Embryonic facial prominence (tissue), 1 donor: ENCODE measurements around the gene TLE3.

Experiments used
- DNase-seq: peaks from one replicate; pipeline ENCODE4 v3.0.0-alpha.2; 2016; ENCODE audit errors: extremely low spot score

TLE3 gene

GRCh38 chr15:70063261-70063925 is 34.3 kb downstream of the TLE3 start:
- DNase-seq = no peak

GRCh38 chr15:70062321-70062956 is 35.3 kb downstream of the TLE3 start:
- DNase-seq = peak; percentile 79

DNA sequence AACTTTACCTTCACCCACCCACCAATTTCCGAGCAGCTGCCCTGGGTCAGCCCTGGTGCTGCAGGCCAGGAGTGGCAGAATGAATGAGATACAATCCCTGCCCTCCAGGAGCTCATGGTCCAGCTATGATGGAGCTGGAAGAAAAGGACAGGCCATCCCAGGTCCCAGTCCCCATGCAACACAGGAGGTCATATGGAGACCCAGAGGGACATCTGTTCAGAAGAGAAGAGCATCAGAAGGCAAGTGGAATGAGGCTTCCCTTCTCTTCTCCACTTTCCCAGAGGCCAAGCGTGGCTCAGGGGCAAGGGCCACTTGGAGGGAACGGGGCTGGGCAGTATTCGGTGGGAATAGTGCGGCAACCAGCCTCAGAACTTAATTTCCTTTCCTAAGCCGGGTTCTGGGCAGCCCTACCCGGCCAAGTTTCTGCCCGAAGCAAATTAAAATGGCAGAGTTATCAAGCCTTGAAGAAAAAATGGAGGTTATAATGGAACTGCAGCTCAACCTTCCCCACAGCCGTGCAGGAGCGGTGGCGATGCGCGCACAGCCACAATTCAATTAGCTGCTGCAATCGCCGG is 35.9 kb downstream of the TLE3 start:
- no peak for DNase-seq

DNA sequence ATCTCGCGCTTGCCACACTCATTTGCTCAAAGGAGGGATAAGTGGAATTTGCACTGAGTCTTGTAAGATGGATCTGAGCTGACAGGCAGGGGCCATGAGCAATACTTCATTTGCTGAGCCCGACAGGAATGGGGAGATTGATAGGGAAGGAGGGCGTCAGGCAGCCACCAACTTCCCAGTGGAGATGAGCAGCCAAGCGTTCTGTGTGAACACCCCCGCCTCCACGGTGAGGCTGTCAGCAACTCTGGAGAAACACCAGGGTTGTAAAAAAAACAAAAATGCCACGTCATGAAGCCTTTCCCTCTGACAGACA is 36.8 kb downstream of the TLE3 start:
- no peak for DNase-seq

- DNase-seq = no peak
Measured at GRCh38 chr15:70060214-70060992, 37.3 kb downstream of the TLE3 start.

DNA sequence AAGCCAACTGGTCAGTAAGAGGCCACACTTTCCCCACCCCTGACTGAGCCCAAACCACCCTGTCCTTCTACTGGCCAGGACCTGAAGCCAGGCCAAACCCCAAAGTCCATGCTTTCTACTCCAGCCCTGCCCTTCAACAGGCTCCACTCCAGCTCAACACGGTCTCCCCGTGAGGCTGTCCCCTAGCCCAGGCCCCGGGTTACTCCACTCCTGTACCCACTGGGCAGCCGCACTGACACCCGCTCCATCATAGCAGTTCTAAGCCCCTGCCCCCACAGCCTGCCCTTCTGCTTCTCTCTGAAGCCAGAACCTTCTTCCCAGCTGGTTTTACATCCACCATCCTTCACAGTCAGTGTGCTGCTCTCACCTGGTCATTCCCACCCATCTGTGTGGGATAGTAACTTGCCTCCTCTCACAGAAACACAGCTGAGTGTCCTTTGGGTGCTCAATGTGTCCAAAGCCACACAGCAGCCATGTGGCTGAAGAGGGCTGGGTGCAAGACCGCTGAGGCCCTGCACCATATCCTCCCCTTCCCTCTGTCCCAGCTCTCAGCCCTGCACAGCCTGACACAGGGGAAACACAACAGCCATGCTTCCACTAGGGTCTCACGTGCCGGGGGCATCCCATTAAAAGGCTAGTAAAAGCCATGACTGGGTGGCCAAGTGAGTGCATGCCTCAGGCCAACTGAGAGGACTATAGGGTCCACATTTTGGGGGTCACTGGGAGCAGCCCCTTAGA is 38.1 kb downstream of the TLE3 start:
- no peak for DNase-seq

- DNase-seq = no peak
Measured at GRCh38 chr15:70058642-70059360, 38.9 kb downstream of the TLE3 start.

- no peak for DNase-seq
Measured at GRCh38 chr15:70057931-70058641, 39.6 kb downstream of the TLE3 start.

GRCh38 chr15:70056091-70056680 is 41.5 kb downstream of the TLE3 start:
- no peak for DNase-seq

DNA sequence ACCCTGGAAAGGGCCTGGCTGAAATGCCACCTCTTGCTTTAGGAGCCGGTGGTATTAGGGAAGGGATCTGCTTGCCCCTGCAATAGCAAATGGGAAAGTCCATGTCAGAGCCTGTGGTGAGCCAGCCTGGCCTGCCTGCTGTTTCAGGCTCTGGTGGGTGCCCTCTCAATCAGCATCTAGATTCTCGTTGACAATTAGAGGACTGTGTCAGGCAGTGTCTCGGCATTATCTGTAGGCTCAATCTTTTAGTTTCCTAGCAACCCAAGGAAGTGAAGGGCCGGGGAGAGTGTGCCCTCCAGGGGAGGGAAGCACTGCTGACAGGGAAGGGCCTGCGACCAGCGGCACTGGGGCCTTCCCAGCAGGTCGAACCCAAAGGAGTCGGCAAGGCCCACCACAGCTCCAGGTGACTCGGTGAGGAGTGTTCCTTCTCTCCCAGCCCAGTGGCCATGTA is 42.1 kb downstream of the TLE3 start:
- no peak for DNase-seq

DNA sequence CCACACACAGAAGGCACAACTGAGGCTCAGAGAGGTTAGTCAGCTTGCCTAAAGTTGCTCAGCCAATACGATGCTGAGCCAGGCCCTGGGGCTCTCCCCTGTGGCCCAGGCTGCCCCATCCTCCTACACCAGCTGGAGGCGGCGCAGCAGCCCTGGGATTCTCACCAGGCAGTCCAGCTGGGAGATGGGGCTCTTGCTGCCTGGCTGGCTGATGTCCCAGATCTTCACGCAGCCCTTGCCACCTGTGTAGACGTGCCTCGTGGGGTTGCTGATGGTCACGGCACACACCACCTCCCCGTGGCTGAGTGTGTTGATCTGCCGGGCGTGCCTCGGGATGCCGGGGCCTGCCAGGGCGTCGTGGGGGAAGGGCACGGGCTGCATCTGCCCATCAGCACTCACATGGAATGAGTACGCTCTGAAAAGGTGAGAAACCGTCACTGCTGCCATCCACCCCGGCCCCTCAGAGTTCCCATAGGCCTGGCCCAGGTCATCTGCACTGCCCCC is 42.8 kb downstream of the TLE3 start:
- no peak for DNase-seq

GRCh38 chr15:70054366-70054765 is 43.4 kb downstream of the TLE3 start:
- DNase-seq = no peak

DNA sequence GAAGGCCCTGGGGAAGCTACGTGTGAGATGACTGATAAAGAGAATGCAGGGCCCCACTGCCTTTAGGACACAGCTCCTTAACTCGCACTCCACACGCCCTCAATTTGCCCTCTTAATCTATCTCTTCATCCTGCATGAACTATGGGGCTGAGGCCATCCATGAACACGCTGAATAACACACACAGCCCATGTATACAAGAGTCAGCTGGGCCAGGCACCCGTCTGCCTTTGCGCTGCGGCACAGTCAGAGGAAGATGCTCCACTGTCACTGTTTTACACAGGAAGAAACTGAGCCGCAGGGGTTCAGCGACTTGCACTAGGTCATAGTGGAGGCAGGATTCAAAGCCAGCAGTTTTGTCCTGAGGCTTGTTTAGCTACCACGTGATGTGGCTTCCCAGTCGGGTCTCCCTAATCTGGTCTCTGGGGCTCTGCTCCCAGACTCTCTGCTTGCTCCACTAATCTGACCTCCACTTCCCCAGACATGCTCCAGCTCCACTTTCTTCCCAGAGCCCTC is 43.9 kb downstream of the TLE3 start:
- DNase-seq = no peak

GRCh38 chr15:70053001-70053715 is 44.6 kb downstream of the TLE3 start:
- no peak for DNase-seq

DNA sequence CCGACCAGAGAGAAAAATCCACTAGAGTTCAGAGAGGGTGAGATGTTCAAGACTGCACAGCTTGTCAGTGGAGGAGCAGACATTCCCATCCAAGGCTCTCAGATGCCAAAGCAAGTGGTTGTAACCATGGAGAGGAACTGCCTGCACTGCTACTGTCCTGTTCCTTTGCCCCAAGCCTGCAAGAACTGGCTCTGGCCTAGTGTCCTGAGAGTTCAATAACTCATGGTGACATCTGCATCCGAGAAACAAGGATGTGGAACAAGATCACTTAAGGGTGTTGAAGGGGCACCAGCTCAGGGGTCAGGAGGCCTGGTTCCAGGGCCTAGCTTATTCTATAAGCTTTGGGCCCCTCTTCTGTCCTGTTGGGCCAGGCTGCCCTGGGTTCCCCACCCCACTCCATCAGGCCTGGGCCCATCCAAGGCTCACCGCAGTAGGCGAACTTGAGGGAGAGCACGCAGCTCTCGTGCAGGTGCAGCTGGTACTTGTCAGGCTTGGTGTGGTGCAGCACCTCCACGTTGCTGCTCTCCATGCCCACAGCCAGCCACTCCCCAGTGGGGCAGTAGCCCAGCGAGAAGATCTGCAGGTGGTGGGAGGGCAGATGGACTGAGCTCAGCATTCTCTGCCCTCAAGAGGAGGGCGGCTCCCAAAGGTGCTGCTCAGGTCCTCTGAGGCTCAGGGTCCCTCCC is 45.6 kb downstream of the TLE3 start:
- no peak for DNase-seq

DNA sequence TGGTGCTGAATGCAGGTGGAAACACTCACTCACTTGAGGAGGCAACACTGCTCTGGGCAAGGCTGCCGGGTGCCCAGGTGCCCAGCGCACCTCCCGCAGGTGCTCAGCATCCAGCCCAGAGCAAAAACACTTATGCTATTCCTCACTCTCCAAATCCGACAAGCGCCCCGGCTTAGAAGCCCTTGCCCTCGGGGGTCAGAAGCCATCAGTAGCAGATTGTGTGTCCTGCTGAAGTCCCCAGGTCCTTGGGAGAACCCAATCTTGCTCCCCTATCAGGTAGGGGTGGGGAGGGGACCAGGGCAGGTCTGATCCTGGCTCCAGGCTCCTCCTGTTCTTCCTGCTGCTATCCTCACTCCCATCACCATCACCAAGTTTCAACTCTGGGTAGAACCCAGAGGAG is 46.7 kb downstream of the TLE3 start:
- no peak for DNase-seq

- no peak for DNase-seq
Measured at GRCh38 chr15:70050441-70050840, 47.3 kb downstream of the TLE3 start.

DNA sequence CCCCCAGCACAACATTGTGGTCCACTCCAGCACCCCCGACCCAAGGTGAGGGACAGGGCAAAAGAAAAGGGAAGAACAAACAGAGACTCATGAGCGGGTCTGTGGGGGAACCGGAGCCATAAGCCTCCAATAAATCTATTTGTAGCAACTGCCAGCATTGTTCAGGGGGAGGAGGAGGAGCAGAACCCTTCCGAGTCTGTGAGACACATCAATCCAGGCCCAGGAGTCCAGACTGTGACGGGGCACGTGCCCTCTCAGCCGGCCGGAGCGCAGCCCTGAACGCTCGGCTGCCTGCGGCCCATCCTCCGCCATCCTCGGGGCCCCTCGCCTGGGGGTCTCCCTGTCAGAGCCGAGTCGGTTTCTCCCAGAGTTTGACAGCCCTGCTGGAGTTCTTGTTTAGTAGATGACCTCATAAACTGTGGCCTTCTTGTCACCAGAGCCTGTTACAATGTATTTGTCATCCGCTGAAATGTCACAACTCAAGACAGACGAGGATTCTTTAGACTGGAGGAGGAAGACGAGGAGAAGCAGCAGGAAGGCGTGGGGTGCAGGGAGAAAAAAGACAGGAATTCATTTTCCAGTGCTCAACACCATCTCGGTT is 47.9 kb downstream of the TLE3 start:
- DNase-seq = no peak
